NCI-H2171 (cell line): Measurements from ENCODE around the gene WDR90.

ENCODE experiments used
- DNase-seq: peaks from one replicate; lab custom pipeline; 2025; lab: John Stamatoyannopoulos, UW

Gene WDR90

GRCh38 chr16:626787-627453 lies 22.2 kb upstream of the WDR90 start:
- no peak for DNase-seq

- DNase-seq = no peak
Observed at GRCh38 chr16:627454-628239, 21.5 kb upstream of the WDR90 start.

- DNase-seq = no peak
Observed at GRCh38 chr16:628321-629061, 20.7 kb upstream of the WDR90 start.

GRCh38 chr16:629185-629832 lies 19.9 kb upstream of the WDR90 start:
- DNase-seq = no peak

- DNase-seq = no peak
Observed at GRCh38 chr16:629833-630248, 19.3 kb upstream of the WDR90 start.

- no peak for DNase-seq
Observed at GRCh38 chr16:630249-630814, 18.8 kb upstream of the WDR90 start.

- no peak for DNase-seq
Observed at GRCh38 chr16:630815-631405, 18.3 kb upstream of the WDR90 start, which contains the start of gene WFIKKN1. TSS of gene WFIKKN1 (plus strand) at chr16:630985. CDS start at chr16:631254, 269 bp downstream.

GRCh38 chr16:631808-632358 lies 17.3 kb upstream of the WDR90 start:
- DNase-seq = no peak

- no peak for DNase-seq
Observed at GRCh38 chr16:632486-633335, 16.5 kb upstream of the WDR90 start.

- DNase-seq = no peak
Observed at GRCh38 chr16:633336-634050, 15.7 kb upstream of the WDR90 start.

- no peak for DNase-seq
Observed at GRCh38 chr16:634051-634670, 15.0 kb upstream of the WDR90 start.

- DNase-seq = no peak
Observed at GRCh38 chr16:634996-635395, 14.2 kb upstream of the WDR90 start.

- DNase-seq = no peak
Observed at GRCh38 chr16:635573-636205, 13.5 kb upstream of the WDR90 start.

- DNase-seq = peak; percentile 94
Observed at GRCh38 chr16:636206-637080, 12.7 kb upstream of the WDR90 start, which contains the start of gene METTL26. TSS of gene METTL26 (minus strand) at chr16:636305. CDS start at chr16:636290, 15 bp downstream.

GRCh38 chr16:637081-638018 lies 11.8 kb upstream of the WDR90 start:
- peak; percentile 83 for DNase-seq

GRCh38 chr16:638034-638543 lies 11.1 kb upstream of the WDR90 start:
- DNase-seq = no peak
